NCI-H345 (cell line): ENCODE results near the gene SPATA20.
A peak's percentile ranks its signal among the peaks of the same experiment; 100 is the strongest.

Experiments
- DNase-seq: peaks from one replicate; lab custom pipeline; 2025; lab: John Stamatoyannopoulos, UW

The SPATA20 gene

GRCh38 chr17:50559674-50560184 is 12.8 kb downstream of the SPATA20 start:
- peak; percentile 34 for DNase-seq

- peak; percentile 83 for DNase-seq
Measured at GRCh38 chr17:50560185-50560824, 13.3 kb downstream of the SPATA20 start, which contains the start of gene CACNA1G. CACNA1G (plus strand) TSS chr17:50560715; CDS start chr17:50561460, 745 bp downstream.

- DNase-seq, result no peak
Measured at GRCh38 chr17:50560931-50561745, 14.2 kb downstream of the SPATA20 start.

DNA sequence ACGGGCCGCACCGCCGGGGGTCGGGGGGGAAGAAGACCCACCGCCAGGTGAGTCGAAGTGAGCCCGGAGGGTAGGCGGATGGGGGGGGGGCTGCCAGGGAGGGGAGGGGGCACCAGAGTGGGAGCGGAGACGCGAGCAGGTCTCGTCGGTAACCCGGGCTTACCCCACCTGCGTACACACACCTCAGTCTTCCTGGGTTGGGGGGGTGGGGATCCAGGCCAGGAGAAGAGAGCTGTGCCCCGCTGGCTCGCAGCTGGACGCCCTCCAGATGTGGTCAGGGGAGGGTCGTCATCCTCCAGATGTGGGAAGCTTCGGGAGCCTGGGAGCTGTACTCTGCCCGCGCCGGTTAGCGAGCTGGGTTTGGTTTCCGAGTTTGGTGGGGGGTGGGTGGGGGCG is 14.8 kb downstream of the SPATA20 start:
- DNase-seq, result no peak

- no peak for DNase-seq
Measured at GRCh38 chr17:50562242-50563091, 15.5 kb downstream of the SPATA20 start.

GRCh38 chr17:50563092-50563511 is 16.1 kb downstream of the SPATA20 start:
- no peak for DNase-seq

DNA sequence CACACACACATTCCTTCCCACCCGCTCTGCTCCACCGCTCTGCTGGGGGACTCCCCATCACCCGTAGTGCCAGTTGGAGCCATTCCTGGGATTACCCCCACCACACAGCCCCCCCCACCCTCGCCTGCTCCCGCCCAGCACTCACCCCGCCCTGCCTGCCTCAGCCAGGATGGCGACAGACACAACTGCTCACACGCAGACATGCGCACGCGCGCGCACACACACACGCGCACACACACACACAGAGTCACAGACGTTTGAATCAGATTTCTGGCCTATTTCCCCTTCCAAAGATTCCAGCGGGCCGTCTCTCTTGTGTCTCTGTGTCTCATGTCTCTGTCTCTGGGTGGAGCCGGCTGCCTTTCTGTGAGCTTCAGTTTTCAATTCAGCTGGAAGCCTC is 17.9 kb downstream of the SPATA20 start:
- no peak for DNase-seq

DNA sequence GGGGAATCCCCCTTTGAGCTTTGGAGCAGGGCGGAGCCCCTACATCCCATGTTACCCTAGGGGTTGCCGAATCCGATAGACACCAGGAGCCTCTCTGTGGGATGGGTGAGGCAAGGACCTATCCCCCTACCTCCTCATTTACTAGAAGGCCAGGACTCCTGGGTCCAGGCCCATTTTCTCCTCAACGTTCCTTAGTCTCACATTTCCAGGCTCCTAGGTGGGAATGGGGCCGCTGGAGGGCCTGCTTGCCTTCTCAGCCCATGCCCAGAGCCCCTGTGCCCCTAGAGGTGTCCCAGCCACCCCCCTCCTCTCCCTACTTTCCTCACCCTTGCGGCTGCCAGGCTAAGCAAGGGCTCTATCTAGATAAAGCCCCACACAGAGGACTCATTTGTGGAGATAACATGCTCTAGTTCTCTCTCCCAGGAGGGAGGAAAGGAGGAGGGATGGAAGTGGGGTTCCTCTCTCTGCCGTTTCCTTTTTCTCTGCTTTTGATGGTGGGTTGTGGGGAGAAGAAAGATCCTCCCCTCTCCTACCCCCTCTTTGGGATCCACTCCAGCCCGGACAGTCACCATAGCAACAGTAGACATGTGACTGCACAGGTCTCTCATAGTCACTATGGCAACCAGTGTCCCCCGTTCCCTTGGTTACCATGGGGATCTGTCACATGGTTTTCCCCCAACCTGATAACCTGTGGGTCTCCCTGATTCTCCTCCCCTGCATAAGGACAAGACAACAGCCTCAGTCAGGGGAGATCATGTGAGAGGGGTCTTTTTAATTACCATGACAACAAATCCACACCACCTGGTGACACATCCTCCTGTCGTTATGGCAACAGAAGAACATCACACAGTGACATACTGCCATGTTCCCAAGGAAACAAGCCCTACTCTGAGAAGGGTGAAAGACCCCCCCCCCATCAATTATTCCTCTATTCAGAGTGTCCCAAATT is 18.7 kb downstream of the SPATA20 start:
- DNase-seq, result peak; percentile 28

DNA sequence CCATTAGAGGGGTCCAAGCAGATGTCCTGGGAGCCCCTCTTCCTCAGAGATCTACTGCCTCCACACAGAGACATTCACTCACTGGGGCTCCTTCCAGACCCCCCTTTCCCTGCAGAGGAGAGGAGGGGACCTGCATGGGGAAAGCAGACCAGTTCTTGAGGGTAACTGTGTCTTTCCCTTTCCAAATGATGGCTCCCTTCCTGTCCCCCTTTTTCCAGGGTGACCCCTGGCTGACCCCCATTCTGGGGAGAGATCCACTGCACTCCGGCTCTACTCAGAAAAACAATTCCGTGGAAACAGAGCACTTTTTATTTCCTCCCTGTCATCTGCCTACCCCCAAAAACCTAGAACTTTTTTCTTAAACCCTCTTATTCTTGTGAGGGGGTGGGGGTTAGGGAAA is 19.9 kb downstream of the SPATA20 start:
- DNase-seq, result no peak

DNA sequence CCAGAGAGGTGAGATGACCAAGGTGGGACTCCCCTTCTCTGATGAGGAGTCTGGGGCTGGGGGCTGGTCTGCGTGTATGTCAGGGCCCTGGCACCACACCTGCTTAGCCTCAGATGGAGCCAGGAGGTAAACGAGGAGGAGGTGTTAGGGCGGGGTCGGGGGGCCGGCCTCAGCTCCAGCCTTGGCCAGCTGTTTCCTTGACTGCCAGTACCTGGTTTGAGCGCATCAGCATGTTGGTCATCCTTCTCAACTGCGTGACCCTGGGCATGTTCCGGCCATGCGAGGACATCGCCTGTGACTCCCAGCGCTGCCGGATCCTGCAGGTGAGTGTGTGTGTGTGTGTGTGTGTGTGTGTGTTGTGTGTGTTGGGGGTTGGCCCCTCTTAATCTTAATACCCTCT is 21.7 kb downstream of the SPATA20 start:
- DNase-seq, result no peak

- no peak for DNase-seq
Measured at GRCh38 chr17:50569592-50569991, 22.6 kb downstream of the SPATA20 start.

- no peak for DNase-seq
Measured at GRCh38 chr17:50570032-50570431, 23.1 kb downstream of the SPATA20 start.

DNA sequence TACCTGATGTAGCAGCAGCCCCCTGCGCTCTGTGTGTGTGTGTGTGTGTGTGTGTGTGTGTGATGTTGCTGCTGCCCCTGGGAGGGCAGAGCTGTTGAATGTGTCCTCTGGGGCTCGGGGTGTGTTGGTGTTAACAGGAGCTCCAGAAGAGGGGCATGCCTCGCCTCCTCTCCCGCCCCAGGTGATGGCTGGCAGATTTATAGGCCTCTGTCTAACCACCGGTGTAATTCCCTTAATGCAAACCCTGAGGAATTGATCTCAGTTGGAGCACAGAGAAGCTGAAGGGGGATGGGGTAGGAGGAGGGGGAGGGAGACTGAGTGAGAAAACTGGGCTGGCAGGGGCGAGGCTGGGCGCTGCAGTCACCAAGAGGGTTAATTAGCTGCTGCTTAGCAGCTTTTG is 23.6 kb downstream of the SPATA20 start:
- DNase-seq, result no peak

DNA sequence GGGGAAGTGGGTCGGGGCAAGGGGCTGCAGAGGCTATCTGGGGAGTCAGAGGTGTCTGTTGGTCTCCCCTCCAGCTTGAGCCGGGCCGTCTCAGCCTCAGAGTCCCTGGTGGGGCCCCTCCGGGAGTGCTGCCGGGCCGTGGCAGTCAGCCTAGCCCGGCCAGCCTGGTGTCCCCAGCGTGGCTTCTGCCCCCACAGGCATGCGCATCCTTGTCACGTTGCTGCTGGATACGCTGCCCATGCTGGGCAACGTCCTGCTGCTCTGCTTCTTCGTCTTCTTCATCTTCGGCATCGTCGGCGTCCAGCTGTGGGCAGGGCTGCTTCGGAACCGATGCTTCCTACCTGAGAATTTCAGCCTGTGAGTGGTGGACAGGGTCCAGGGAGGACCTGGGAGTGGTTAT is 24.7 kb downstream of the SPATA20 start:
- DNase-seq, result no peak

GRCh38 chr17:50572541-50572940 is 25.6 kb downstream of the SPATA20 start:
- DNase-seq, result no peak

GRCh38 chr17:50573866-50574611 is 27.1 kb downstream of the SPATA20 start:
- no peak for DNase-seq

DNA sequence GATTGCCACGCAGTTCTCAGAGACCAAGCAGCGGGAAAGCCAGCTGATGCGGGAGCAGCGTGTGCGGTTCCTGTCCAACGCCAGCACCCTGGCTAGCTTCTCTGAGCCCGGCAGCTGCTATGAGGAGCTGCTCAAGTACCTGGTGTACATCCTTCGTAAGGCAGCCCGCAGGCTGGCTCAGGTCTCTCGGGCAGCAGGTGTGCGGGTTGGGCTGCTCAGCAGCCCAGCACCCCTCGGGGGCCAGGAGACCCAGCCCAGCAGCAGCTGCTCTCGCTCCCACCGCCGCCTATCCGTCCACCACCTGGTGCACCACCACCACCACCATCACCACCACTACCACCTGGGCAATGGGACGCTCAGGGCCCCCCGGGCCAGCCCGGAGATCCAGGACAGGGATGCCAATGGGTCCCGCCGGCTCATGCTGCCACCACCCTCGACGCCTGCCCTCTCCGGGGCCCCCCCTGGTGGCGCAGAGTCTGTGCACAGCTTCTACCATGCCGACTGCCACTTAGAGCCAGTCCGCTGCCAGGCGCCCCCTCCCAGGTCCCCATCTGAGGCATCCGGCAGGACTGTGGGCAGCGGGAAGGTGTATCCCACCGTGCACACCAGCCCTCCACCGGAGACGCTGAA is 28.7 kb downstream of the SPATA20 start:
- peak; percentile 35 for DNase-seq

- no peak for DNase-seq
Measured at GRCh38 chr17:50576864-50577263, 29.9 kb downstream of the SPATA20 start.

DNA sequence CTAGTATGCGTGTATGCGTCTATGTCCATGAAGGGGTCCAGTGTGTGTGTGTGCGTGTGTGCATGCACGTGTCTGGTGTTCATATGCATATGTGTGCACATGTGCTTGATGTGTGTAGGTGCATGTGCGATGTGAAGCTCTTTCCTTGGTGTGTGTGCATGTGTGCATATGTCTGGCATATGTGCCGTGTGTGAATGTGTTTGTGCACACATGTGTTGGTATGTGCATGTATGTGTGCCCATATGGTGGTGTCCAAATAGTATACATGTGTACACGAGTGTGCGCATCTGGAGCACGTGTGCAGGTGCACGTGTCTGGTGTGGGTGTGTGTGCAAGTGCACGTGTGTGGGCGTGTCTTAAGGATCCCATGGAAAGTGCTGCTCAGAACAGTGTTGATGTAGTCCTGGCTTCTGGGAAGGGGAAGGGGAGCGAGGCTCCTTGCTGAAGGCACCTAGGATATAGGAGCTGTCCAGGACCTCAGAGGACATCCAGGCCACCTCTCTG is 30.5 kb downstream of the SPATA20 start:
- DNase-seq, result no peak

DNA sequence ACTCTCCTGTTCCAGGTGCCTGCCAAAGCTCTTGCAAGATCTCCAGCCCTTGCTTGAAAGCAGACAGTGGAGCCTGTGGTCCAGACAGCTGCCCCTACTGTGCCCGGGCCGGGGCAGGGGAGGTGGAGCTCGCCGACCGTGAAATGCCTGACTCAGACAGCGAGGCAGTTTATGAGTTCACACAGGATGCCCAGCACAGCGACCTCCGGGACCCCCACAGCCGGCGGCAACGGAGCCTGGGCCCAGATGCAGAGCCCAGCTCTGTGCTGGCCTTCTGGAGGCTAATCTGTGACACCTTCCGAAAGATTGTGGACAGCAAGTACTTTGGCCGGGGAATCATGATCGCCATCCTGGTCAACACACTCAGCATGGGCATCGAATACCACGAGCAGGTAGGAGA is 31.2 kb downstream of the SPATA20 start:
- no peak for DNase-seq
